CD14-positive monocyte (primary cell): Measurements from ENCODE around the gene NDST3. TPM values are rescaled to one million over a fixed set of nuclear protein-coding genes. Genes with fewer than 3 reads are reported as not detected.

Experiments
- DNase-seq, 3 donors: peaks; one replicate each; pipeline ENCODE4 v3.0.0-alpha.2; 2011 to 2022
- H2AFZ ChIP-seq: 2 replicates; pipeline ENCODE4 v1.6.0; 2012; ENCODE audit warnings: mild to moderate bottlenecking, low read depth, low read length, inconsistent platforms; ENCODE audit not compliant: insufficient read depth, poor library complexity, severe bottlenecking
- H3K27ac ChIP-seq, 2 donors: 1 replicate in 1 of 2; 2 replicates in 1 of 2; pipeline ENCODE4 v1.5.1; 2012 to 2013; ENCODE audit warnings: low read length in 2 of 2, control low read depth in 1 of 2, inconsistent platforms in 1 of 2, low read depth in 1 of 2, mild to moderate bottlenecking in 1 of 2
- H3K27me3 ChIP-seq, 2 donors: one replicate each; pipeline versions ENCODE4 v1.6.0 to v1.6.1; 2011 to 2013; ENCODE audit warnings: low read length in 2 of 2; ENCODE audit not compliant: control insufficient read depth in 2 of 2, insufficient read depth in 2 of 2
- H3K36me3 ChIP-seq, 2 donors: replicated peaks in 1 of 2; 1 replicate in 1 of 2; 2 replicates in 1 of 2; pipeline versions ENCODE4 v1.5.1 to v1.6.1; 2012 to 2013; ENCODE audit warnings: low read length in 2 of 2, control low read depth in 1 of 2, inconsistent platforms in 1 of 2, mild to moderate bottlenecking in 1 of 2; ENCODE audit not compliant: insufficient read depth in 2 of 2, control insufficient read depth in 1 of 2
- H3K4me1 ChIP-seq, 2 donors: 1 replicate in 1 of 2; 2 replicates in 1 of 2; pipeline versions ENCODE4 v1.5.1 to v1.6.1; 2012 to 2013; ENCODE audit warnings: low read length in 2 of 2, control low read depth in 1 of 2, inconsistent platforms in 1 of 2, mild to moderate bottlenecking in 1 of 2, moderate library complexity in 1 of 2; ENCODE audit not compliant: insufficient read depth in 2 of 2, control insufficient read depth in 1 of 2
- H3K4me2 ChIP-seq: replicated peaks from 2 replicates; pipeline ENCODE3; 2012; ENCODE audit warnings: low read length, moderate library complexity, mild to moderate bottlenecking; ENCODE audit not compliant: poor library complexity, severe bottlenecking; ENCODE audit errors: extremely low read depth
- H3K4me3 ChIP-seq, 3 experiments: fragments of 200-600 bp in 1 of 3; sonication (generic) in 1 of 3; replicated peaks in 1 of 3; 1 replicate in 2 of 3; 2 replicates in 1 of 3; pipeline ENCODE4 v1.5.1; 2011 to 2013; ENCODE audit warnings: low read length in 3 of 3, mild to moderate bottlenecking in 3 of 3, control low read depth in 2 of 3, low read depth in 2 of 3, inconsistent platforms in 1 of 3, moderate library complexity in 1 of 3
- H3K79me2 ChIP-seq: 2 replicates; pipeline ENCODE4 v1.6.0; 2012; ENCODE audit warnings: mild to moderate bottlenecking, control low read depth, inconsistent platforms, low read length, moderate library complexity; ENCODE audit not compliant: insufficient read depth
- H3K9ac ChIP-seq: 2 replicates; pipeline ENCODE4 v1.6.0; 2017; ENCODE audit warnings: low read length, mild to moderate bottlenecking; ENCODE audit not compliant: insufficient read depth, poor library complexity, severe bottlenecking
- H3K9me3 ChIP-seq, 2 donors: replicated peaks in 1 of 2; 1 replicate in 1 of 2; 2 replicates in 1 of 2; pipeline versions ENCODE4 v1.5.1 to v1.6.1; 2012 to 2013; ENCODE audit warnings: low read length in 2 of 2, control low read depth in 1 of 2; ENCODE audit not compliant: control insufficient read depth in 1 of 2, insufficient read depth in 1 of 2
- H4K20me1 ChIP-seq: 2 replicates; pipeline ENCODE4 v1.6.0; 2012; ENCODE audit warnings: mild to moderate bottlenecking, low read length, control low read depth, moderate library complexity; ENCODE audit not compliant: insufficient read depth
- H3K27ac Mint-ChIP-seq, 7 donors: one replicate each; pipeline ENCODE4 v1.8.0; 2020; ENCODE audit warnings: mild to moderate bottlenecking in 7 of 7, mixed read lengths in 7 of 7, moderate library complexity in 6 of 7, inconsistent platforms in 2 of 7
- H3K27me3 Mint-ChIP-seq, 3 donors: one replicate each; pipeline ENCODE4 v1.8.0; 2021 to 2022; ENCODE audit warnings: low read depth in 3 of 3, mild to moderate bottlenecking in 3 of 3, mixed read lengths in 3 of 3, moderate library complexity in 3 of 3, inconsistent platforms in 1 of 3
- H3K36me3 Mint-ChIP-seq, 2 donors: one replicate each; pipeline ENCODE4 v1.8.0; 2020; ENCODE audit warnings: mixed read lengths in 2 of 2, inconsistent platforms in 1 of 2, mild to moderate bottlenecking in 1 of 2
- H3K4me1 Mint-ChIP-seq: one replicate; pipeline ENCODE4 v1.8.0; 2020; ENCODE audit warnings: mild to moderate bottlenecking, mixed read lengths
- H3K4me3 Mint-ChIP-seq, 2 donors: one replicate each; pipeline ENCODE4 v1.8.0; 2020; ENCODE audit warnings: mild to moderate bottlenecking in 2 of 2, mixed read lengths in 2 of 2, moderate library complexity in 1 of 2
- H3K9me3 Mint-ChIP-seq, 7 donors: one replicate each; pipeline ENCODE4 v1.8.0; 2020 to 2022; ENCODE audit warnings: mixed read lengths in 7 of 7, mild to moderate bottlenecking in 6 of 7, moderate library complexity in 6 of 7, inconsistent platforms in 2 of 7
- WGBS: methylation state at CpG from one replicate; pipeline ENCODE4 v1.1.5; 2013; ENCODE audit warnings: missing lambda C conversion rate; ENCODE audit not compliant: insufficient coverage; 5-methylcytosine and 5-hydroxymethylcytosine counted together
- intact Hi-C, 2 donors: fragments of 100-400 bp; cut with micrococcal nuclease; formaldehyde crosslinking; loops; one replicate each; pipeline versions ENCODE4 v1.15.0 to v1.15.1; 2023
- polyA plus RNA-seq, 3 donors: library from polyadenylated mRNA; depleted of rRNA in 1 of 3; unstranded in 2 of 3; stranded (reverse) in 1 of 3; fragments of 300-500 nt in 2 of 3; fragments of >200 nt in 1 of 3; fragmentation: Illumina TruSeq in 2 of 3; gene quantifications; 1 replicate in 2 of 3; 2 replicates in 1 of 3; pipeline ENCODE4 v1.2.3, GENCODE V29; 2012 to 2021
- TF ChIP-seq, protein P1 (sequence below): fragments of 200-600 bp; IDR thresholded peaks from one replicate; pipeline ENCODE4 v1.8.0; 2022; ENCODE audit warnings: antibody characterized with exemption, mild to moderate bottlenecking

Gene NDST3
- polyA plus RNA-seq, 3 donors, result not detected

DNA sequence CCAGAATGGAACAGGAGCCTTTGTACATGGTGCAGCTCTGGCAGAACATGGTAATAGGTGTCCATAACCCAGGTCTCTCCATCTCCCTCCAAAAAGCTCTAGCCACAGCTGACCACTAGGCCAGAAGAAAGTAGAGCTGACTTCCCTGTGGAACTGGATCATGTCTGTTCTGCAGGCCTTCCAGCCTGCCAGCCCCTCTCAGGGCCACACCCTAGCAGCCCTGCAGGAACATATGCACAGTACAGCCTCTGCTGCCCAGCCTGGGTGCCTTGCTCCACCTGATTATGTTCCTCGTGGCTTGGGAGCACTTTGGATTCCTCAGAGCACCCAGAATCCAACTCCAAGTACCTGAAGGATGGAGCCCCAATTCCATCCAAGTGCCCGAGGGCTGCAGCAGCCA, 12.0 kb downstream of the NDST3 start:
- no peak for DNase-seq
- Mint-ChIP-seq H3K4me3 (no peak overlapping the region), H3K27me3 (peaks cover 1 to 2% (median 2%) of the 10 kb centered on the region in 3 donors), H3K36me3 (no peaks in the 10 kb centered on the region), H3K4me1 (no peaks in the 10 kb centered on the region), H3K27ac (no peak overlapping the region), H3K9me3 (peaks cover 0 to 18% (median 7%) of the 10 kb centered on the region in 7 donors)
- H3K27ac ChIP-seq, result no peak overlapping the region
- H2AFZ ChIP-seq, result no peak overlapping the region
- no peaks in the 10 kb centered on the region for H3K36me3 ChIP-seq
- no peak overlapping the region for H3K4me3 ChIP-seq
- H3K9me3 ChIP-seq, result peaks cover 0 to 12% of the 10 kb centered on the region in 2 donors
- no peak overlapping the region for H3K9ac ChIP-seq
- 69% methylated on average over 1 of the region's 2 CpGs for WGBS
- H3K4me2 ChIP-seq, result no peak overlapping the region
- no peaks in the 10 kb centered on the region for H3K27me3 ChIP-seq
- intact Hi-C loops, result no loop called here
- H3K79me2 ChIP-seq, result no peaks in the 10 kb centered on the region
- no peaks in the 10 kb centered on the region for H4K20me1 ChIP-seq
- TF ChIP-seq, protein P1, sequence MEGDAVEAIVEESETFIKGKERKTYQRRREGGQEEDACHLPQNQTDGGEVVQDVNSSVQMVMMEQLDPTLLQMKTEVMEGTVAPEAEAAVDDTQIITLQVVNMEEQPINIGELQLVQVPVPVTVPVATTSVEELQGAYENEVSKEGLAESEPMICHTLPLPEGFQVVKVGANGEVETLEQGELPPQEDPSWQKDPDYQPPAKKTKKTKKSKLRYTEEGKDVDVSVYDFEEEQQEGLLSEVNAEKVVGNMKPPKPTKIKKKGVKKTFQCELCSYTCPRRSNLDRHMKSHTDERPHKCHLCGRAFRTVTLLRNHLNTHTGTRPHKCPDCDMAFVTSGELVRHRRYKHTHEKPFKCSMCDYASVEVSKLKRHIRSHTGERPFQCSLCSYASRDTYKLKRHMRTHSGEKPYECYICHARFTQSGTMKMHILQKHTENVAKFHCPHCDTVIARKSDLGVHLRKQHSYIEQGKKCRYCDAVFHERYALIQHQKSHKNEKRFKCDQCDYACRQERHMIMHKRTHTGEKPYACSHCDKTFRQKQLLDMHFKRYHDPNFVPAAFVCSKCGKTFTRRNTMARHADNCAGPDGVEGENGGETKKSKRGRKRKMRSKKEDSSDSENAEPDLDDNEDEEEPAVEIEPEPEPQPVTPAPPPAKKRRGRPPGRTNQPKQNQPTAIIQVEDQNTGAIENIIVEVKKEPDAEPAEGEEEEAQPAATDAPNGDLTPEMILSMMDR, result no peak
- H3K4me1 ChIP-seq, result no peaks in the 10 kb centered on the region

DNA sequence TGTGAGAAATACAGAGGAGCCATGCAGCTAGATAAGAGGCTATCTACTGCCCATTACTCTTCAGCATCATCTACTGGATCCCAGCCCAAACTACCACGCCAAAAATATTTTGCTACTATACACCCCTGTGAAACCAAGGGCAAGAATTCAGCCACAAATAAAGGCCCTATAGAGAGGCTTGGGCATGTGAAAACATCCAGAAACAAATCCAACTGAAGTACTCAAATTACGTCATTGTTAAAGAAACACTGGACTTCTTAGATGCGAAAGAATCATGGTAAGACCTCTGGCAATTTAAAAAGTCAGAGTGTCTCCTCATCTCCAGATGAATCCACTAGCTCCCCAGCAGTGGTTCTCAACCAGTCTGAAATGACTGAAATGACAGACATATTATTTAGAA, 12.8 kb downstream of the NDST3 start:
- Histone ChIP-seq H3K9ac (no peak overlapping the region), H3K4me1 (no peaks in the 10 kb centered on the region), H2AFZ (no peak overlapping the region), H3K9me3 (peaks cover 0 to 12% of the 10 kb centered on the region in 2 donors), H3K4me3 (no peak overlapping the region), H3K36me3 (no peaks in the 10 kb centered on the region), H3K27ac (no peak overlapping the region), H3K4me2 (no peak overlapping the region), H3K27me3 (no peaks in the 10 kb centered on the region), H4K20me1 (no peaks in the 10 kb centered on the region), H3K79me2 (no peaks in the 10 kb centered on the region)
- no peaks in the 10 kb centered on the region for H3K4me1 Mint-ChIP-seq
- H3K36me3 Mint-ChIP-seq, result no peaks in the 10 kb centered on the region
- no peak overlapping the region for H3K27ac Mint-ChIP-seq
- intact Hi-C loops, result no loop called here
- H3K9me3 Mint-ChIP-seq, result peaks cover 0 to 19% (median 7%) of the 10 kb centered on the region in 7 donors
- no peak overlapping the region for H3K4me3 Mint-ChIP-seq
- DNase-seq, result no peak
- TF ChIP-seq, protein P1, result no peak
- 89% methylated on average over 3 of the region's 3 CpGs for WGBS
- H3K27me3 Mint-ChIP-seq, result peaks cover 1 to 2% (median 2%) of the 10 kb centered on the region in 3 donors
